K562 (cell line): Measurements from ENCODE around the gene TIAL1. TPM values are rescaled to one million over a fixed set of nuclear protein-coding genes. Genes with fewer than 3 reads are reported as not detected.

Source experiments
- ATAC-seq: fragments of 200-7000 bp; cut with Tn5 transposase; 3 replicates; pipeline ENCODE4 v1.9.1; 2020; ENCODE audit warnings: moderate library complexity
- BruUV-seq: library from RNA; stranded (reverse); fragments of 400-500 nt; replicated peaks from 2 replicates; lab custom pipeline; 2021; lab: Mats Ljungman, UMichigan
- CTCF ChIA-PET: fragments of 300-600 bp; formaldehyde crosslinking; extraction: SDS; loops from one replicate; lab custom pipeline; 2021; ENCODE audit warnings: low intra/inter-chr PET ratio; lab: Yijun Ruan, JAX
- POLR2A ChIA-PET: fragments of 300-600, 350-650 bp; sonication (Branson Sonifier 250); formaldehyde crosslinking; extraction: SDS; loops from one replicate; lab custom pipeline; 2021; ENCODE audit warnings: antibody characterized with exemption, inconsistent platforms; lab: Yijun Ruan, JAX
- DNase-seq, 4 experiments: peaks; one replicate each; pipeline versions ENCODE4 v3.0.0 to v3.0.0-alpha.2; 2011 to 2018; ENCODE audit warnings: low spot score in 3 of 4, mixed read lengths in 3 of 4; ENCODE audit errors: extremely low read depth in 1 of 4
- FAIRE-seq: peaks from 2 replicates; lab custom pipeline; 2011; peaks lifted over from hg19 to GRCh38; lab: Jason Lieb, UNC
- H2AFZ ChIP-seq: 2 replicates; pipeline ENCODE4 v1.6.0; 2011; ENCODE audit warnings: low read depth, low read length, control low read depth, inconsistent platforms
- H3K27ac ChIP-seq: fragments of 200-600 bp; 3 replicates; pipeline ENCODE4 v1.8.0; 2011; ENCODE audit warnings: low read depth, mild to moderate bottlenecking, control low read depth, inconsistent platforms, low read length, moderate library complexity, mixed read lengths; ENCODE audit errors: extremely low read depth
- H3K27me3 ChIP-seq, 2 experiments: fragments of 300-600 bp in 1 of 2; 2 replicates in 1 of 2; 3 replicates in 1 of 2; pipeline versions ENCODE4 v1.6.0 to v1.8.0; 2011; ENCODE audit warnings: inconsistent platforms in 2 of 2, low read length in 2 of 2, mild to moderate bottlenecking in 1 of 2, mixed read lengths in 1 of 2, moderate library complexity in 1 of 2; ENCODE audit not compliant: control insufficient read depth in 2 of 2, insufficient read depth in 2 of 2
- H3K36me3 ChIP-seq: fragments of 300-600 bp; 3 replicates; pipeline ENCODE4 v1.8.0; 2011; ENCODE audit warnings: mild to moderate bottlenecking, low read length, inconsistent platforms; ENCODE audit not compliant: control insufficient read depth, insufficient read depth
- H3K4me1 ChIP-seq, 2 experiments: fragments of 200-600 bp in 1 of 2; replicated peaks in 1 of 2; 2 replicates in 1 of 2; 3 replicates in 1 of 2; pipeline versions ENCODE4 v1.5.1 to v1.8.0; 2011; ENCODE audit warnings: inconsistent platforms in 2 of 2, low read length in 2 of 2, mild to moderate bottlenecking in 1 of 2, mixed read lengths in 1 of 2, moderate library complexity in 1 of 2; ENCODE audit not compliant: control insufficient read depth in 2 of 2, insufficient read depth in 2 of 2
- H3K4me2 ChIP-seq: 2 replicates; pipeline ENCODE4 v1.6.1; 2011; ENCODE audit warnings: low read length, control low read depth, inconsistent platforms, mixed read lengths; ENCODE audit not compliant: insufficient read depth
- H3K4me3 ChIP-seq: fragments of 200-600 bp; sonication (generic), shearing (Covaris generic); 2 replicates; pipeline ENCODE4 v1.5.1; 2016; ENCODE audit warnings: control low read depth, inconsistent platforms
- H3K79me2 ChIP-seq: fragments of 200-600 bp; 3 replicates; pipeline ENCODE4 v1.8.0; 2011; ENCODE audit warnings: low read length, inconsistent platforms; ENCODE audit not compliant: control insufficient read depth, insufficient read depth
- H3K9ac ChIP-seq, 2 experiments: 2 replicates each; pipeline versions ENCODE4 v1.6.0 to v1.6.1; 2011; ENCODE audit warnings: low read depth in 2 of 2, low read length in 2 of 2, control low read depth in 1 of 2, inconsistent platforms in 1 of 2, mild to moderate bottlenecking in 1 of 2, mixed read lengths in 1 of 2; ENCODE audit not compliant: insufficient read depth in 1 of 2
- H3K9me1 ChIP-seq: one replicate; pipeline ENCODE4 v1.6.0; 2011; ENCODE audit warnings: inconsistent platforms, mild to moderate bottlenecking, low read length, moderate library complexity; ENCODE audit not compliant: control insufficient read depth, insufficient read depth
- H3K9me3 ChIP-seq: replicated peaks from 2 replicates; pipeline ENCODE4 v1.5.1; 2011; ENCODE audit warnings: low read depth, low read length, inconsistent platforms; ENCODE audit not compliant: control insufficient read depth, insufficient read depth
- H4K20me1 ChIP-seq: replicated peaks from 2 replicates; pipeline ENCODE4 v1.6.1; 2011; ENCODE audit warnings: low read length, inconsistent platforms, mixed read lengths; ENCODE audit not compliant: control insufficient read depth, insufficient read depth
- BRD9 ChIP-seq: fragments of 450-650 bp; IDR thresholded peaks from 2 replicates; pipeline ENCODE4 v1.6.1; 2018; ENCODE audit warnings: low read depth; ENCODE audit not compliant: partially characterized antibody
- HMGN3 ChIP-seq: IDR thresholded peaks from 2 replicates; pipeline ENCODE4 v1.6.1; 2011; ENCODE audit warnings: borderline replicate concordance, low read depth, mild to moderate bottlenecking, mixed read lengths, low read length; ENCODE audit not compliant: insufficient read length; ENCODE audit errors: extremely low read depth
- HSF4 ChIP-seq: fragments of 250-450 bp; sonication (Bioruptor Pico); IDR thresholded peaks from 2 replicates; pipeline ENCODE4 v2.1.2; 2022; ENCODE audit warnings: mild to moderate bottlenecking, moderate library complexity, borderline replicate concordance
- IFI16 ChIP-seq: fragments of 250-450 bp; sonication (Bioruptor Pico); IDR thresholded peaks from 2 replicates; pipeline ENCODE4 v2.1.2; 2022; ENCODE audit warnings: mild to moderate bottlenecking, inconsistent platforms
- KAT8 ChIP-seq: fragments of 450-650 bp; IDR thresholded peaks from 2 replicates; pipeline ENCODE4 v1.6.1; 2016; ENCODE audit warnings: low read depth, mild to moderate bottlenecking
- MLX ChIP-seq, 2 experiments: fragments of 450-650 bp in 1 of 2; sonication (generic) in 1 of 2; formaldehyde crosslinking; conservative IDR thresholded peaks; 2 replicates each; pipeline versions ENCODE4 v1.4.0 to v1.8.1; 2020 to 2022; ENCODE audit warnings: mild to moderate bottlenecking in 1 of 2, missing genetic modification reagents in 1 of 2
- MXD1 ChIP-seq: fragments of 250-450 bp; sonication (Bioruptor Pico); IDR thresholded peaks from 2 replicates; pipeline ENCODE4 v1.8.0; 2021; ENCODE audit warnings: borderline replicate concordance, mild to moderate bottlenecking, moderate library complexity; ENCODE audit not compliant: poor library complexity, severe bottlenecking
- PYGO2 ChIP-seq: fragments of 450-650 bp; IDR thresholded peaks from 2 replicates; pipeline ENCODE4 v1.6.1; 2016; ENCODE audit warnings: mild to moderate bottlenecking, missing genetic modification characterization, moderate library complexity, missing compliant biosample characterization
- RHOXF2B ChIP-seq: fragments of 250-450 bp; sonication (Bioruptor Pico); conservative IDR thresholded peaks from 2 replicates; pipeline ENCODE4 v1.5.1; 2021
- SIX5 ChIP-seq, 2 experiments: IDR thresholded peaks; 2 replicates each; pipeline ENCODE4 v1.6.1; 2011; ENCODE audit warnings: low read length in 2 of 2, borderline replicate concordance in 1 of 2, low read depth in 1 of 2, mild to moderate bottlenecking in 1 of 2, moderate library complexity in 1 of 2; ENCODE audit not compliant: insufficient read depth in 1 of 2
- SMARCE1 ChIP-seq: fragments of 450-650 bp; IDR thresholded peaks from 2 replicates; pipeline ENCODE4 v1.7.1; 2016; ENCODE audit warnings: mild to moderate bottlenecking
- TRIM25 ChIP-seq: fragments of 450-650 bp; IDR thresholded peaks from 2 replicates; pipeline ENCODE4 v1.7.0; 2016; ENCODE audit warnings: borderline replicate concordance
- ZNF253 ChIP-seq: fragments of 250-450 bp; sonication (Bioruptor Pico); conservative IDR thresholded peaks from 2 replicates; pipeline ENCODE4 v1.6.1; 2021; ENCODE audit warnings: mild to moderate bottlenecking
- ZNF785 ChIP-seq: fragments of 250-450 bp; sonication (Bioruptor Pico); IDR thresholded peaks from 2 replicates; pipeline ENCODE4 v1.4.0; 2020; ENCODE audit warnings: mild to moderate bottlenecking
- WGBS: fragments of 100-300 bp; shearing (Covaris generic); methylation state at CpG from one replicate; pipeline ENCODE4 v1.1.6; 2016; ENCODE audit warnings: low coverage, mixed read lengths; ENCODE audit not compliant: insufficient coverage; ENCODE audit errors: missing lambda C conversion rate; 5-methylcytosine and 5-hydroxymethylcytosine counted together
- in situ Hi-C: fragments of 300-500 bp; cut with MboI; formaldehyde crosslinking; loops from 4 replicates; pipeline ENCODE4 v1.15.0; 2018; ENCODE audit warnings: inconsistent platforms, mixed read lengths
- intact Hi-C: fragments of 100-400 bp; cut with micrococcal nuclease; formaldehyde crosslinking; loops from 2 replicates; pipeline ENCODE4 v1.14.2; 2022
- polyA plus RNA-seq, 8 experiments: library from polyadenylated mRNA; depleted of rRNA in 4 of 8; stranded (reverse) in 5 of 8; unstranded in 3 of 8; fragments of >200 nt; fragmentation: Nextera tagmentation in 2 of 8; fragmentation: Illumina TruSeq in 1 of 8; extraction: Ambion mirVana in 2 of 8; extraction: Trizol in 1 of 8; gene quantifications; 2 replicates each; pipeline versions ENCODE4 v1.2.1 to v1.2.3, GENCODE V29; 2011 to 2014; ENCODE audit warnings: inconsistent platforms in 1 of 8, missing spikeins in 1 of 8
- total RNA-seq, 7 experiments: library from RNA; depleted of rRNA in 6 of 7; stranded (reverse); fragments of >200 nt in 6 of 7; fragmentation: Illumina TruSeq in 2 of 7; extraction: Trizol in 2 of 7; gene quantifications; 2 replicates each; pipeline versions ENCODE4 v1.2.1 to v1.2.3, GENCODE V29; 2011 to 2021; ENCODE audit warnings: low replicate concordance in 1 of 7
- TF ChIP-seq, protein P1 (sequence below): sonication (generic); formaldehyde crosslinking; IDR thresholded peaks from 2 replicates; pipeline ENCODE4 v1.8.1; 2023; ENCODE audit warnings: missing genetic modification reagents, mild to moderate bottlenecking, borderline replicate concordance

Gene TIAL1
- total and polyA plus RNA-seq, 9 of the 15 experiments (the other 6 are each of a cell fraction or from before 2014, with no cell fraction given) = 22.5 to 126 (median 58.2) TPM

DNA sequence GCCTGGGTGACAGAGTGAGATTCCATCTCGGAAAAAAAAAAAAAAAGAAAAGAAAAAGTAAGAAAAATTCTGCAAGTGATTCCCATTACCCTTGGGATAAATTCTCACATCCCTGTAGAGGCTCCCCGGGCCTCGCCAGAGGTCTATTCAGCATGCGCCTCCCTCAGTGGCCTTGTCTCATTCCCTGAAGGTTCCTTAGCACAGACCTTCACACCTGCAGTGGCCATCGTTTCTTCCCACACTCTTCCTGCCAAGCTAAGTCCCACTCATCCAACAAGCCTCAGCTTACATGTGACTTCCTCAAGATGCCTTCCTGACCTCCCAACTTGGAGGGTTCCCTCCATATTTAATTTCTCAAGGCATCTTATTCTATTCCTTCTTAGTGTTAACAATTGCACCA is 33.5 kb upstream of the TIAL1 start:
- Histone ChIP-seq H3K4me2 (no peak overlapping the region), H3K4me3 (no peak overlapping the region), H3K27ac (no peak overlapping the region), H4K20me1 (no peaks in the 10 kb centered on the region), H3K4me1 (no peaks in the 10 kb centered on the region), H3K36me3 (no peaks in the 10 kb centered on the region; the same call in 2 of the 3 replicates), H3K79me2 (no peaks in the 10 kb centered on the region), H2AFZ (no peak overlapping the region), H3K9me3 (no peaks in the 10 kb centered on the region), H3K9ac (no peak overlapping the region), H3K9me1 (no peaks in the 10 kb centered on the region), H3K27me3 (no peaks in the 10 kb centered on the region)
- 17% methylated on average over 1 of the region's 5 CpGs for WGBS
- ATAC-seq (no peak), FAIRE-seq (no peak), DNase-seq (no peak)
- BruUV-seq = no TSS peak
- intact Hi-C loops (no loop called here), in situ Hi-C loops (no loop called here)
- CTCF ChIA-PET = no interaction called here
- POLR2A ChIA-PET = no interaction called here
- TF ChIP-seq SIX5 (IDR thresholded peaks at IDR 0.05; ENCODE audit: borderline replicate concordance in 1 of 2, insufficient read depth in 1 of 2, low read depth in 1 of 2, low read length in 2 of 2) (no peak), IFI16 (CRISPR knock-in tag) (no peak), HMGN3 (no peak), BRD9 (no peak), MLX (CRISPR knock-in tag; conservative IDR thresholded peaks at IDR 0.05) (no peak), HSF4 (CRISPR knock-in tag) (no peak), RHOXF2B (CRISPR knock-in tag) (no peak), SMARCE1 (no peak), PYGO2 (no peak), TRIM25 (no peak), ZNF253 (CRISPR knock-in tag) (no peak), KAT8 (no peak), ZNF785 (CRISPR knock-in tag) (no peak), MXD1 (CRISPR knock-in tag) (no peak)
- TF ChIP-seq, protein P1, sequence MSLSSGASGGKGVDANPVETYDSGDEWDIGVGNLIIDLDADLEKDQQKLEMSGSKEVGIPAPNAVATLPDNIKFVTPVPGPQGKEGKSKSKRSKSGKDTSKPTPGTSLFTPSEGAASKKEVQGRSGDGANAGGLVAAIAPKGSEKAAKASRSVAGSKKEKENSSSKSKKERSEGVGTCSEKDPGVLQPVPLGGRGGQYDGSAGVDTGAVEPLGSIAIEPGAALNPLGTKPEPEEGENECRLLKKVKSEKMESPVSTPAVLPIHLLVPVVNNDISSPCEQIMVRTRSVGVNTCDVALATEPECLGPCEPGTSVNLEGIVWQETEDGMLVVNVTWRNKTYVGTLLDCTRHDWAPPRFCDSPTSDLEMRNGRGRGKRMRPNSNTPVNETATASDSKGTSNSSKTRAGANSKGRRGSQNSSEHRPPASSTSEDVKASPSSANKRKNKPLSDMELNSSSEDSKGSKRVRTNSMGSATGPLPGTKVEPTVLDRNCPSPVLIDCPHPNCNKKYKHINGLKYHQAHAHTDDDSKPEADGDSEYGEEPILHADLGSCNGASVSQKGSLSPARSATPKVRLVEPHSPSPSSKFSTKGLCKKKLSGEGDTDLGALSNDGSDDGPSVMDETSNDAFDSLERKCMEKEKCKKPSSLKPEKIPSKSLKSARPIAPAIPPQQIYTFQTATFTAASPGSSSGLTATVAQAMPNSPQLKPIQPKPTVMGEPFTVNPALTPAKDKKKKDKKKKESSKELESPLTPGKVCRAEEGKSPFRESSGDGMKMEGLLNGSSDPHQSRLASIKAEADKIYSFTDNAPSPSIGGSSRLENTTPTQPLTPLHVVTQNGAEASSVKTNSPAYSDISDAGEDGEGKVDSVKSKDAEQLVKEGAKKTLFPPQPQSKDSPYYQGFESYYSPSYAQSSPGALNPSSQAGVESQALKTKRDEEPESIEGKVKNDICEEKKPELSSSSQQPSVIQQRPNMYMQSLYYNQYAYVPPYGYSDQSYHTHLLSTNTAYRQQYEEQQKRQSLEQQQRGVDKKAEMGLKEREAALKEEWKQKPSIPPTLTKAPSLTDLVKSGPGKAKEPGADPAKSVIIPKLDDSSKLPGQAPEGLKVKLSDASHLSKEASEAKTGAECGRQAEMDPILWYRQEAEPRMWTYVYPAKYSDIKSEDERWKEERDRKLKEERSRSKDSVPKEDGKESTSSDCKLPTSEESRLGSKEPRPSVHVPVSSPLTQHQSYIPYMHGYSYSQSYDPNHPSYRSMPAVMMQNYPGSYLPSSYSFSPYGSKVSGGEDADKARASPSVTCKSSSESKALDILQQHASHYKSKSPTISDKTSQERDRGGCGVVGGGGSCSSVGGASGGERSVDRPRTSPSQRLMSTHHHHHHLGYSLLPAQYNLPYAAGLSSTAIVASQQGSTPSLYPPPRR = no peak
